Lower lobe of right lung (tissue), 2 donors: ENCODE data around the gene TENM4. TPM values are rescaled to one million over a fixed set of nuclear protein-coding genes. Genes with fewer than 3 reads are reported as not detected.

Experiments
- ATAC-seq, 2 donors: fragments of 200-7000 bp; cut with Tn5 transposase; one replicate each; pipeline ENCODE4 v1.9.1; 2020 to 2022; ENCODE audit warnings: mild to moderate bottlenecking in 2 of 2, moderate library complexity in 2 of 2
- DNase-seq: peaks from one replicate; pipeline ENCODE4 v3.0.0-alpha.2; 2020
- H3K27ac ChIP-seq: fragments of 200-600 bp; one replicate; pipeline ENCODE4 v1.8.0; 2022
- H3K27me3 ChIP-seq: fragments of 200-600 bp; one replicate; pipeline ENCODE4 v1.8.0; 2022; ENCODE audit warnings: low read depth
- H3K36me3 ChIP-seq: fragments of 200-600 bp; one replicate; pipeline ENCODE4 v1.8.0; 2022; ENCODE audit warnings: mild to moderate bottlenecking
- H3K4me1 ChIP-seq: fragments of 200-600 bp; one replicate; pipeline ENCODE4 v1.8.0; 2022
- H3K4me3 ChIP-seq: fragments of 200-600 bp; one replicate; pipeline ENCODE4 v1.8.0; 2022; ENCODE audit warnings: mild to moderate bottlenecking
- H3K9me3 ChIP-seq: fragments of 200-600 bp; one replicate; pipeline ENCODE4 v1.8.0; 2022
- intact Hi-C: fragments of 100-400 bp; cut with DNase I; formaldehyde crosslinking; loops from one replicate; pipeline ENCODE4 v1.11.0; 2022
- total RNA-seq: library from RNA; stranded (reverse); fragmentation: NEBNext Ultra II Directional; extraction: Animal tissue kit (Norgen Biotek cat#: 25700); gene quantifications from one replicate; pipeline ENCODE4 v1.2.1, GENCODE V29; 2021
- TF ChIP-seq, protein P1 (sequence below): fragments of 200-600 bp; IDR thresholded peaks from one replicate; pipeline ENCODE4 v1.8.0; 2022; ENCODE audit warnings: antibody characterized with exemption, mild to moderate bottlenecking
- donor health status: DM: no; HTN: yes; CAD: no; lungs with severe emphysema.

The TENM4 gene
- total RNA-seq, 1 donor from 2014 or later, result 1.1 TPM

DNA sequence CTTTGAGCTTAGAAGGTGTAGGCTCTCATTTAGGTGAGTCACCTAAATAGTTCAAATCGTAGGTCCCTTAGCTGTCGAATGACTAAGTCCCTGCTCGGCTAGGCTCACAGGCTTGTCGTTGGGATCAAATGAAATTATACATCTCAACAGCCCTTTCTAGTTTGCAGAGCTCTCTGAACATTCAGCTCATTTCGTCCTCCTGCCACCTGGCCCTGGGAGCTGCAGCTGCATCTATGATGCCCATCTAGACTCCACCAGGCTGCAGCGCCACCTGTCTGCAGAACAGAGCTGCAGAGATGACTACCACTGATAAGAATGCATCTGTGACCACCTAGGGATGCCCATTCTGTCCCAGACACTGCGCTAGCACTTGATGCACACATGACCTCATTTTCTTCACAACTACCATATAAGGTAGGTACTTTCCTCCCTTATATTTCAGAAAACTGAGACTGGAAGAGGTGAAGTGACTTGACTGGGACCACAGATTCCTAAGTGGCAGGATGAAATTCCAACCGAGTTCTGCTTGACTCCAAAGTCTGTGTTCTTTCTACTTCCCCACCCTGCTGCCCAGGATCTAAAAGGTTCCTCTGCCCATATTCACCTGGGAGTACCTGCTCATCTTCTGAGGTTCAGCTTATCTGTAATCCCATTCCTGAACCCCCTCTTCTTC lies 725.1 kb downstream of the TENM4 start:
- H3K4me1 ChIP-seq, result no peaks in the 10 kb centered on the region
- DNase-seq, result peak; percentile 66
- peak; percentile 76 to 77 for ATAC-seq
- no peaks in the 10 kb centered on the region for H3K27me3 ChIP-seq
- intact Hi-C loops, result no loop called here
- no peak overlapping the region for H3K27ac ChIP-seq
- TF ChIP-seq, protein P1, sequence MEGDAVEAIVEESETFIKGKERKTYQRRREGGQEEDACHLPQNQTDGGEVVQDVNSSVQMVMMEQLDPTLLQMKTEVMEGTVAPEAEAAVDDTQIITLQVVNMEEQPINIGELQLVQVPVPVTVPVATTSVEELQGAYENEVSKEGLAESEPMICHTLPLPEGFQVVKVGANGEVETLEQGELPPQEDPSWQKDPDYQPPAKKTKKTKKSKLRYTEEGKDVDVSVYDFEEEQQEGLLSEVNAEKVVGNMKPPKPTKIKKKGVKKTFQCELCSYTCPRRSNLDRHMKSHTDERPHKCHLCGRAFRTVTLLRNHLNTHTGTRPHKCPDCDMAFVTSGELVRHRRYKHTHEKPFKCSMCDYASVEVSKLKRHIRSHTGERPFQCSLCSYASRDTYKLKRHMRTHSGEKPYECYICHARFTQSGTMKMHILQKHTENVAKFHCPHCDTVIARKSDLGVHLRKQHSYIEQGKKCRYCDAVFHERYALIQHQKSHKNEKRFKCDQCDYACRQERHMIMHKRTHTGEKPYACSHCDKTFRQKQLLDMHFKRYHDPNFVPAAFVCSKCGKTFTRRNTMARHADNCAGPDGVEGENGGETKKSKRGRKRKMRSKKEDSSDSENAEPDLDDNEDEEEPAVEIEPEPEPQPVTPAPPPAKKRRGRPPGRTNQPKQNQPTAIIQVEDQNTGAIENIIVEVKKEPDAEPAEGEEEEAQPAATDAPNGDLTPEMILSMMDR, result peak; percentile 64
- no peak overlapping the region for H3K4me3 ChIP-seq
- H3K9me3 ChIP-seq, result no peaks in the 10 kb centered on the region
- H3K36me3 ChIP-seq, result no peaks in the 10 kb centered on the region

- no peak for ATAC-seq
- DNase-seq, result no peak
- Histone ChIP-seq H3K27ac (no peak overlapping the region), H3K9me3 (no peaks in the 10 kb centered on the region), H3K4me3 (no peak overlapping the region), H3K36me3 (no peaks in the 10 kb centered on the region), H3K27me3 (no peaks in the 10 kb centered on the region), H3K4me1 (no peaks in the 10 kb centered on the region)
- intact Hi-C loops, result no loop called here
- TF ChIP-seq, protein P1, result no peak
These were observed 726.3 kb downstream of the TENM4 start for GRCh38 chr11:78714539-78714938.

GRCh38 chr11:78711735-78712134 lies 729.1 kb downstream of the TENM4 start:
- ATAC-seq (no peak), DNase-seq (no peak)
- H3K4me3 ChIP-seq, result no peak overlapping the region
- H3K27me3 ChIP-seq, result no peaks in the 10 kb centered on the region
- TF ChIP-seq, protein P1, result no peak
- H3K36me3 ChIP-seq, result no peaks in the 10 kb centered on the region
- H3K4me1 ChIP-seq, result no peaks in the 10 kb centered on the region
- no peak overlapping the region for H3K27ac ChIP-seq
- H3K9me3 ChIP-seq, result no peaks in the 10 kb centered on the region
- intact Hi-C loops, result no loop called here

GRCh38 chr11:78710417-78710816 lies 730.4 kb downstream of the TENM4 start:
- no peaks in the 10 kb centered on the region for H3K36me3 ChIP-seq
- no peak overlapping the region for H3K4me3 ChIP-seq
- ATAC-seq, result no peak
- TF ChIP-seq, protein P1, result no peak
- no peak for DNase-seq
- H3K9me3 ChIP-seq, result no peaks in the 10 kb centered on the region
- H3K27me3 ChIP-seq, result no peaks in the 10 kb centered on the region
- H3K27ac ChIP-seq, result no peak overlapping the region
- intact Hi-C loops, result no loop called here
- H3K4me1 ChIP-seq, result no peaks in the 10 kb centered on the region

GRCh38 chr11:78708388-78708787 lies 732.4 kb downstream of the TENM4 start:
- no peaks in the 10 kb centered on the region for H3K9me3 ChIP-seq
- no peak overlapping the region for H3K27ac ChIP-seq
- ATAC-seq (no peak), DNase-seq (no peak)
- H3K36me3 ChIP-seq, result no peaks in the 10 kb centered on the region
- no peaks in the 10 kb centered on the region for H3K27me3 ChIP-seq
- intact Hi-C loops, result no loop called here
- TF ChIP-seq, protein P1, result no peak
- H3K4me3 ChIP-seq, result no peak overlapping the region
- H3K4me1 ChIP-seq, result no peaks in the 10 kb centered on the region
